Effector CD4-positive, alpha-beta T cell (primary cell): ENCODE data around the gene CPAMD8.

Experiments
- DNase-seq: peaks from one replicate; pipeline ENCODE4 v3.0.0-alpha.2; 2020

Gene CPAMD8

GRCh38 chr19:16915734-16916133 lies 110.9 kb downstream of the CPAMD8 start:
- no peak for DNase-seq

GRCh38 chr19:16915135-16915534 lies 111.5 kb downstream of the CPAMD8 start:
- no peak for DNase-seq

GRCh38 chr19:16914421-16914820 lies 112.2 kb downstream of the CPAMD8 start:
- DNase-seq = no peak

- DNase-seq = no peak
Measured at GRCh38 chr19:16912780-16913179, 113.8 kb downstream of the CPAMD8 start.

- no peak for DNase-seq
Measured at GRCh38 chr19:16911046-16911445, 115.6 kb downstream of the CPAMD8 start.

GRCh38 chr19:16908759-16909158 lies 117.9 kb downstream of the CPAMD8 start:
- DNase-seq = no peak

- no peak for DNase-seq
Measured at GRCh38 chr19:16904599-16904998, 122.0 kb downstream of the CPAMD8 start.

GRCh38 chr19:16903347-16903746 lies 123.3 kb downstream of the CPAMD8 start:
- DNase-seq = no peak

- DNase-seq = no peak
Measured at GRCh38 chr19:16902545-16902944, 124.1 kb downstream of the CPAMD8 start.

- DNase-seq = no peak
Measured at GRCh38 chr19:16901491-16902175, 125.0 kb downstream of the CPAMD8 start.

- DNase-seq = no peak
Measured at GRCh38 chr19:16899566-16900075, 127.0 kb downstream of the CPAMD8 start.

GRCh38 chr19:16898361-16899015 lies 128.1 kb downstream of the CPAMD8 start:
- DNase-seq = no peak

GRCh38 chr19:16897856-16898161 lies 128.8 kb downstream of the CPAMD8 start:
- no peak for DNase-seq

- DNase-seq = peak; percentile 28
Measured at GRCh38 chr19:16897029-16897855, 129.4 kb downstream of the CPAMD8 start.

- no peak for DNase-seq
Measured at GRCh38 chr19:16896146-16897028, 130.2 kb downstream of the CPAMD8 start.

- DNase-seq = no peak
Measured at GRCh38 chr19:16895467-16896145, 131.0 kb downstream of the CPAMD8 start.

GRCh38 chr19:16894080-16894479 lies 132.5 kb downstream of the CPAMD8 start:
- DNase-seq = no peak

GRCh38 chr19:16893686-16893989 lies 133.0 kb downstream of the CPAMD8 start:
- no peak for DNase-seq

GRCh38 chr19:16892868-16893685 lies 133.5 kb downstream of the CPAMD8 start:
- no peak for DNase-seq

- no peak for DNase-seq
Measured at GRCh38 chr19:16892436-16892835, 134.2 kb downstream of the CPAMD8 start.

- no peak for DNase-seq
Measured at GRCh38 chr19:16891696-16892382, 134.8 kb downstream of the CPAMD8 start.
